ENCODE measurements around the gene BPGM.

DNA sequence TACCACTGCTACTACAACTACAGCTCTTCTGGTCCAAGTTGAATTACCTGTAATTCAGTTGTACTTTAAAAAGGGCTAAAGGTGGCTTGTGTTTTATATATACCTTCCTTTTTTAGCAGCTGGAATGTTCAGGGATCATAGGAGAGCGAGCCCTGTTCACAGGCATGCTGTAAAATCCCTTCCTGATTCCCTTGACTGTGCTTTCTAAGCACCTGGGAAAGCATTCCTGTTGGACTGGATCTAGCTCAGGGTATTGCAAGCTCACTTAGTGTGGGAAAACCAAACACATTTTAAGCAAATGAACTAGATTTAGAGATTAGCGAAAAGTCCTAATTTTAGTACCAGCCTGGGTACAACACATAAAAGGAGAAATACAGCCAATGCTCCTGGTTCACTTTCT is 31.5 kb downstream of the BPGM start:
- TF ChIP-seq, protein P1, sequence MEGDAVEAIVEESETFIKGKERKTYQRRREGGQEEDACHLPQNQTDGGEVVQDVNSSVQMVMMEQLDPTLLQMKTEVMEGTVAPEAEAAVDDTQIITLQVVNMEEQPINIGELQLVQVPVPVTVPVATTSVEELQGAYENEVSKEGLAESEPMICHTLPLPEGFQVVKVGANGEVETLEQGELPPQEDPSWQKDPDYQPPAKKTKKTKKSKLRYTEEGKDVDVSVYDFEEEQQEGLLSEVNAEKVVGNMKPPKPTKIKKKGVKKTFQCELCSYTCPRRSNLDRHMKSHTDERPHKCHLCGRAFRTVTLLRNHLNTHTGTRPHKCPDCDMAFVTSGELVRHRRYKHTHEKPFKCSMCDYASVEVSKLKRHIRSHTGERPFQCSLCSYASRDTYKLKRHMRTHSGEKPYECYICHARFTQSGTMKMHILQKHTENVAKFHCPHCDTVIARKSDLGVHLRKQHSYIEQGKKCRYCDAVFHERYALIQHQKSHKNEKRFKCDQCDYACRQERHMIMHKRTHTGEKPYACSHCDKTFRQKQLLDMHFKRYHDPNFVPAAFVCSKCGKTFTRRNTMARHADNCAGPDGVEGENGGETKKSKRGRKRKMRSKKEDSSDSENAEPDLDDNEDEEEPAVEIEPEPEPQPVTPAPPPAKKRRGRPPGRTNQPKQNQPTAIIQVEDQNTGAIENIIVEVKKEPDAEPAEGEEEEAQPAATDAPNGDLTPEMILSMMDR (IDR thresholded peaks at IDR 0.05), result no peak
- no peak for TF ChIP-seq POLR2A (IDR thresholded peaks at IDR 0.05)
- no peak for TF ChIP-seq EP300 (IDR thresholded peaks at IDR 0.05)

All from tibial nerve (tissue), 4 donors.